Measurements from ENCODE around the gene ITPRIPL2. TPM values are rescaled to one million over a fixed set of nuclear protein-coding genes. Genes with fewer than 3 reads are reported as not detected.

The ITPRIPL2 gene
- total and polyA plus RNA-seq, 2 of the 13 experiments (the other 11 are each of a cell fraction or from before 2014, with no cell fraction given), result 5.9 to 12.6 TPM

GRCh38 chr16:19123535-19124178 is 9.9 kb downstream of the ITPRIPL2 start (continued):
- TF ChIP-seq SALL2 (CRISPR knock-in tag; IDR thresholded peaks at IDR 0.05) (no peak), MBD4 (IDR thresholded peaks at IDR 0.05; ENCODE audit: borderline replicate concordance, low read length) (no peak), SPEN (CRISPR knock-in tag; IDR thresholded peaks at IDR 0.05; ENCODE audit: low read depth) (0 out of 2 replicates have a peak, but pooled peaks have one; percentile 40), IRF2 (CRISPR knock-in tag; IDR thresholded peaks at IDR 0.05) (0 out of 2 replicates have a peak, but pooled peaks have one; percentile 42), ZNF274 (CRISPR knock-in tag; IDR thresholded peaks at IDR 0.05) (no peak), IRX3 (CRISPR knock-in tag; IDR thresholded peaks at IDR 0.05; ENCODE audit: borderline replicate concordance, low read depth) (no peak), MYNN (CRISPR knock-in tag; IDR thresholded peaks at IDR 0.05; ENCODE audit: low read depth) (no peak), ZNF12 (CRISPR knock-in tag; IDR thresholded peaks at IDR 0.05) (no peak), HNRNPH1 (optimal IDR thresholded peaks at IDR 0.05; ENCODE audit: low read depth, low read length) (no peak), BRD4 (CRISPR knock-in tag; IDR thresholded peaks at IDR 0.05) (no peak), HIVEP1 (CRISPR knock-in tag; IDR thresholded peaks at IDR 0.05) (0 out of 2 replicates have a peak, but pooled peaks have one; percentile 16), CEBPB (IDR thresholded peaks at IDR 0.05; ENCODE audit: borderline replicate concordance, low read depth, low read length) (0 out of 2 replicates have a peak, but pooled peaks have one; percentile 10), ZFY (CRISPR knock-in tag; IDR thresholded peaks at IDR 0.05) (no peak), THAP11 (CRISPR knock-in tag; IDR thresholded peaks at IDR 0.05) (no peak; the same call in 1 of the 2 replicates), ZNF782 (CRISPR knock-in tag; IDR thresholded peaks at IDR 0.05; ENCODE audit: borderline replicate concordance) (no peak), FOXM1 (CRISPR knock-in tag; IDR thresholded peaks at IDR 0.05) (no peak), ZSCAN31 (CRISPR knock-in tag; IDR thresholded peaks at IDR 0.05; ENCODE audit: low read depth) (peak; percentile 51; the same call in 1 of the 2 replicates), KLF13 (CRISPR knock-in tag; IDR thresholded peaks at IDR 0.05) (no peak), ZNF335 (CRISPR knock-in tag; IDR thresholded peaks at IDR 0.05) (no peak), REPIN1 (CRISPR knock-in tag; IDR thresholded peaks at IDR 0.05; ENCODE audit: borderline replicate concordance, low read depth) (peak; percentile 63; the same call in 1 of the 2 replicates), LCORL (IDR thresholded peaks at IDR 0.05) (peak; percentile 70; the same call in 1 of the 2 replicates), LCORL (CRISPR knock-in tag; IDR thresholded peaks at IDR 0.05) (peak; percentile 74; the same call in 1 of the 2 replicates), NR2C2 (CRISPR knock-in tag; IDR thresholded peaks at IDR 0.05; ENCODE audit: borderline replicate concordance) (peak; percentile 38), ZNF282 (IDR thresholded peaks at IDR 0.05; ENCODE audit: partially characterized antibody) (no peak), POGK (CRISPR knock-in tag; conservative IDR thresholded peaks at IDR 0.05) (no peak), FOXP1 (IDR thresholded peaks at IDR 0.05) (peak; percentile 37; the same call in 1 of the 2 replicates), FOXP1 (CRISPR knock-in tag; IDR thresholded peaks at IDR 0.05) (peak; percentile 64), ZC3H13 (CRISPR knock-in tag; IDR thresholded peaks at IDR 0.05) (peak; percentile 68; the same call in 1 of the 2 replicates), KAT8 (CRISPR knock-in tag; IDR thresholded peaks at IDR 0.05) (0 out of 2 replicates have a peak, but pooled peaks have one; percentile 30), CREB3 (CRISPR knock-in tag; IDR thresholded peaks at IDR 0.05) (no peak), ZNF33A (CRISPR knock-in tag; IDR thresholded peaks at IDR 0.05; ENCODE audit: borderline replicate concordance) (no peak), ZNF777 (CRISPR knock-in tag; IDR thresholded peaks at IDR 0.05) (no peak)

Measured in HepG2 (cell line).